ENCODE data around the gene ARHGAP27. TPM values are rescaled to one million over a fixed set of nuclear protein-coding genes. Genes with fewer than 3 reads are reported as not detected.

ARHGAP27 gene
- polyA plus RNA-seq, 1 donor (not counting 4 experiments of a cell fraction or from before 2014, with no cell fraction given), result 14.4 TPM

GRCh38 chr17:45384789-45385262 lies 47.8 kb downstream of the ARHGAP27 start:
- H2AFZ ChIP-seq (ENCODE audit: control insufficient read depth, low read length), result no peak overlapping the region
- H3K79me2 ChIP-seq (ENCODE audit: control insufficient read depth, insufficient read depth, low read length), result no peaks in the 10 kb centered on the region
- no peak overlapping the region for H3K27ac ChIP-seq (ENCODE audit: control insufficient read depth, insufficient read depth, low read length)
- no peak for FAIRE-seq
- no peaks in the 10 kb centered on the region for H3K9me1 ChIP-seq (ENCODE audit: control insufficient read depth, extremely low read depth, insufficient read depth, low read length)
- H4K20me1 ChIP-seq (ENCODE audit: control insufficient read depth, extremely low read depth, insufficient read depth, low read length), result no peaks in the 10 kb centered on the region
- TF ChIP-seq EZH2 (IDR thresholded peaks at IDR 0.05; ENCODE audit: low read length), result no peak
- no peak for TF ChIP-seq CTCF (optimal IDR thresholded peaks at IDR 0.05 in 1 of 3, IDR thresholded peaks at IDR 0.05 in 1 of 3, conservative IDR thresholded peaks at IDR 0.05 in 1 of 3; ENCODE audit: extremely low read depth in 1 of 3, insufficient read depth in 2 of 3, low read length in 3 of 3)
- dilution Hi-C loops (cut with MboI; ENCODE audit: extremely low pct_ligation_motif_present, low sequenced_read_pairs), result no loop called here
- DNase-seq (ENCODE audit: low read depth, low spot score), result no peak
- peaks cover 10% of the 10 kb centered on the region for H3K27me3 ChIP-seq (ENCODE audit: control insufficient read depth, extremely low read depth, insufficient read depth, low read length)
- H3K36me3 ChIP-seq (ENCODE audit: control insufficient read depth in 2 of 2, extremely low read depth in 1 of 2, insufficient read depth in 2 of 2, low read length in 2 of 2), result no peaks in the 10 kb centered on the region
- no peak overlapping the region for H3K4me3 ChIP-seq (ENCODE audit: control insufficient read depth in 2 of 3, extremely low read depth in 1 of 3, insufficient read depth in 2 of 3, low read depth in 1 of 3, low read length in 3 of 3)
- H3K9me3 ChIP-seq (ENCODE audit: control insufficient read depth, low read depth, low read length), result no peaks in the 10 kb centered on the region
- H3K9ac ChIP-seq (ENCODE audit: control insufficient read depth, extremely low read depth, insufficient read depth, low read length), result no peak overlapping the region
- H3K4me1 ChIP-seq (ENCODE audit: control insufficient read depth, extremely low read depth, insufficient read depth, low read length), result peaks cover 23% of the 10 kb centered on the region
- H3K4me2 ChIP-seq (ENCODE audit: control insufficient read depth, extremely low read depth, insufficient read depth, low read depth, low read length), result no peak overlapping the region

DNA sequence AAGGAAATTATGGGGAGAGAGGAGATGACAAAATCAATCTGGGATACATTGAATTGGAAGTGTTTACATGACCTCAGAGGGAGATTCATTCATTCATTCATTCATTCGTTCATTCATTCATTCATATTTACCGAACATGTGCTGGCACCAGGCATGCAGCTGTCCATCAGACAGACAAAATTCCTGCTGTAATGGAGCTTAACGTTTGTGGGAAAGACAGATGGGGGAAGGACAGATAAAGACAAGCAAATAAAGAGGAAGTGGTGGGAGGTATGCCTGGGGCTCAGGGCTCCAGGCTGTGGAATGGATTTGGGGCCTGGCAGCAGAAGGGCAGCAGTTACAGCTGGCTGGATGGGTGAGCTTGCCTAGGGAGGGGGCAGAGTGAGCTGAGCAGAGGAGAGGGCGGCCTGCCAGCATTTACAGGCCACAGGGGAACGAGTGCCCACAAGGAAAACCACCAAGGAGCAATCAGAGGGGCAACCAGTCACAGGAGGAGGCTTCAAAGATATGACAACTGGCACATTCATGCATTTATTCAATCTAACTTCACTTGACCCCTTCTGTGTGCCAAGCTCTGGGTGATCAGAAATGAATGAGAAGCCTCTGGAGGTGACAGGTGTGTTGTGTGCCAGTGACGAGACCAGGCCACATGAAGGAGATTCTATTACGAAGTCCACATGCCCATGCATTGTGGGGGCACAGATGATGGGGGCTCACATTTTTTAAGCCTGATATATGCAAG lies 48.5 kb downstream of the ARHGAP27 start:
- TF ChIP-seq CTCF (optimal IDR thresholded peaks at IDR 0.05 in 1 of 3, IDR thresholded peaks at IDR 0.05 in 1 of 3, conservative IDR thresholded peaks at IDR 0.05 in 1 of 3; ENCODE audit: extremely low read depth in 1 of 3, insufficient read depth in 2 of 3, low read length in 3 of 3) (no peak), EZH2 (IDR thresholded peaks at IDR 0.05; ENCODE audit: low read length) (no peak)
- Histone ChIP-seq H3K27ac (ENCODE audit: control insufficient read depth, insufficient read depth, low read length) (no peak overlapping the region), H3K9ac (ENCODE audit: control insufficient read depth, extremely low read depth, insufficient read depth, low read length) (no peak overlapping the region), H2AFZ (ENCODE audit: control insufficient read depth, low read length) (no peak overlapping the region), H3K9me1 (ENCODE audit: control insufficient read depth, extremely low read depth, insufficient read depth, low read length) (no peaks in the 10 kb centered on the region), H3K4me2 (ENCODE audit: control insufficient read depth, extremely low read depth, insufficient read depth, low read depth, low read length) (no peak overlapping the region), H3K4me3 (ENCODE audit: control insufficient read depth in 2 of 3, extremely low read depth in 1 of 3, insufficient read depth in 2 of 3, low read depth in 1 of 3, low read length in 3 of 3) (no peak overlapping the region), H3K79me2 (ENCODE audit: control insufficient read depth, insufficient read depth, low read length) (no peaks in the 10 kb centered on the region), H3K27me3 (ENCODE audit: control insufficient read depth, extremely low read depth, insufficient read depth, low read length) (peaks cover 4% of the 10 kb centered on the region), H3K9me3 (ENCODE audit: control insufficient read depth, low read depth, low read length) (no peaks in the 10 kb centered on the region), H3K4me1 (ENCODE audit: control insufficient read depth, extremely low read depth, insufficient read depth, low read length) (peaks cover 23% of the 10 kb centered on the region), H4K20me1 (ENCODE audit: control insufficient read depth, extremely low read depth, insufficient read depth, low read length) (no peaks in the 10 kb centered on the region), H3K36me3 (ENCODE audit: control insufficient read depth in 2 of 2, extremely low read depth in 1 of 2, insufficient read depth in 2 of 2, low read length in 2 of 2) (no peaks in the 10 kb centered on the region)
- no peak for FAIRE-seq
- dilution Hi-C loops (cut with MboI; ENCODE audit: extremely low pct_ligation_motif_present, low sequenced_read_pairs), result no loop called here
- DNase-seq (ENCODE audit: low read depth, low spot score), result no peak
